Activated naive CD4-positive, alpha-beta T cell treated with anti-CD3 and anti-CD28 coated beads, Interleukin-2, amount 10 ng/mL, durations not matched to agents 7 days and 5 days (primary cell): ENCODE data around the gene PET117.
"Not testable (repeated sequence)": the region's sequence is repeated elsewhere in the genome, so short reads cannot be mapped to it uniquely, and the experiment has no call there.

ENCODE experiments used
- CTCF ChIA-PET: fragments of 350-600 bp; sonication (Branson Sonifier 250); formaldehyde crosslinking; loops from one replicate; lab custom pipeline; 2021; ENCODE audit warnings: antibody characterized with exemption; lab: Charles Lee
- DNase-seq: peaks from one replicate; pipeline ENCODE4 v3.0.0-alpha.2; 2020
- H3K27ac Mint-ChIP-seq: one replicate; pipeline ENCODE4 v1.8.0; 2021; ENCODE audit warnings: mild to moderate bottlenecking, moderate library complexity, mixed read lengths
- H3K27me3 Mint-ChIP-seq: one replicate; pipeline ENCODE4 v1.8.0; 2021; ENCODE audit warnings: mild to moderate bottlenecking, mixed read lengths
- H3K36me3 Mint-ChIP-seq: one replicate; pipeline ENCODE4 v1.8.0; 2021; ENCODE audit warnings: mixed read lengths
- H3K4me1 Mint-ChIP-seq: one replicate; pipeline ENCODE4 v1.8.0; 2021; ENCODE audit warnings: mixed read lengths
- H3K4me3 Mint-ChIP-seq: one replicate; pipeline ENCODE4 v1.8.0; 2021; ENCODE audit warnings: mild to moderate bottlenecking, moderate library complexity, mixed read lengths
- H3K9me3 Mint-ChIP-seq: one replicate; pipeline ENCODE4 v1.8.0; 2021; ENCODE audit warnings: mixed read lengths

The PET117 gene

GRCh38 chr20:18180366-18180765, 42.7 kb downstream of the PET117 start:
- Mint-ChIP-seq H3K9me3 (peaks cover 13% of the 10 kb centered on the region), H3K36me3 (peaks cover 71% of the 10 kb centered on the region)
- DNase-seq, H3K27me3 Mint-ChIP-seq, H3K27ac Mint-ChIP-seq, CTCF ChIA-PET, H3K4me3 Mint-ChIP-seq, H3K4me1 Mint-ChIP-seq: not testable (repeated sequence)

- H3K27me3 Mint-ChIP-seq: no peaks in the 10 kb centered on the region
- peaks cover 13% of the 10 kb centered on the region for H3K9me3 Mint-ChIP-seq
- H3K36me3 Mint-ChIP-seq: peaks cover 71% of the 10 kb centered on the region
- no peak overlapping the region for H3K4me3 Mint-ChIP-seq
- no peak for DNase-seq
- CTCF ChIA-PET: no interaction called here
- H3K27ac Mint-ChIP-seq: no peak overlapping the region
- no peaks in the 10 kb centered on the region for H3K4me1 Mint-ChIP-seq
These were observed 43.2 kb downstream of the PET117 start for GRCh38 chr20:18180815-18181214.

- CTCF ChIA-PET: no interaction called here
These were observed 49.4 kb downstream of the PET117 start for GRCh38 chr20:18187020-18187419.

DNA sequence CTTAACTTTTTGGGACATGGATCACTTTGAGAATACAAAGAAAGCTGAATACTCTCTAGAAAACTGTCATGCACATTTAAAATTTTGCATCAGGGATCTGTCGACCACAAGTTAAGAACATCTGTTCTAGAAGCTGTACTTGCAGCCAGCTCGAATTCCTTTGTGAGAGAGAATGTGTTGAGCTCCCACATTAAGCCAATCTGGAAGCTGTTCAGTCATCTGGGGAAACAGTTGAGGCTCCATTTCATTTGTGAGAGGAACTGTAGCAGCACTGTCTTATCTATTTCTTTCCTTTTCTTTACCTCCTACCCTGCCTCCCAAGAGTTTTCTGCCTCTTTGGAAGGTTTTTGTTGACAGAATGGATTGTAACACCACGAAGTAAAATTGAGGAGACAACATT, 50.8 kb downstream of the PET117 start:
- DNase-seq: no peak
- Mint-ChIP-seq H3K36me3 (peaks cover 28% of the 10 kb centered on the region), H3K4me3 (no peak overlapping the region), H3K9me3 (no peaks in the 10 kb centered on the region), H3K27ac (no peak overlapping the region), H3K27me3 (no peaks in the 10 kb centered on the region), H3K4me1 (peaks cover 12% of the 10 kb centered on the region)
- CTCF ChIA-PET: interaction anchor here (0.6 kb wide), 1 partner anchor 619 kb away, joined by 3 read pairs; no protein-coding TSS in a partner anchor

More at GRCh38 chr20:18187020-18187419, 49.4 kb downstream of the PET117 start:
- no peaks in the 10 kb centered on the region for H3K9me3 Mint-ChIP-seq
- H3K4me3 Mint-ChIP-seq: no peak overlapping the region
- peaks cover 37% of the 10 kb centered on the region for H3K36me3 Mint-ChIP-seq
- DNase-seq: no peak
- no peaks in the 10 kb centered on the region for H3K27me3 Mint-ChIP-seq
- H3K27ac Mint-ChIP-seq: no peak overlapping the region
- H3K4me1 Mint-ChIP-seq: peaks cover 12% of the 10 kb centered on the region

GRCh38 chr20:18190338-18191233, 52.9 kb downstream of the PET117 start:
- H3K27ac Mint-ChIP-seq: peak overlapping the region; percentile 77
- H3K9me3 Mint-ChIP-seq: no peaks in the 10 kb centered on the region
- peaks cover 12% of the 10 kb centered on the region for H3K4me1 Mint-ChIP-seq
- H3K36me3 Mint-ChIP-seq: peaks cover 18% of the 10 kb centered on the region
- no peaks in the 10 kb centered on the region for H3K27me3 Mint-ChIP-seq
- CTCF ChIA-PET: no interaction called here
- no peak for DNase-seq
- no peak overlapping the region for H3K4me3 Mint-ChIP-seq

- peaks cover 12% of the 10 kb centered on the region for H3K36me3 Mint-ChIP-seq
- CTCF ChIA-PET: no interaction called here
- H3K27me3 Mint-ChIP-seq: no peaks in the 10 kb centered on the region
- no peak for DNase-seq
- no peak overlapping the region for H3K4me3 Mint-ChIP-seq
- no peaks in the 10 kb centered on the region for H3K9me3 Mint-ChIP-seq
- H3K4me1 Mint-ChIP-seq: peaks cover 12% of the 10 kb centered on the region
- no peak overlapping the region for H3K27ac Mint-ChIP-seq
These were observed 53.6 kb downstream of the PET117 start for GRCh38 chr20:18191306-18191705.
